IPS-NIHi7 (cell line): Measurements from ENCODE around the gene HOXA5.

ENCODE experiments used
- DNase-seq: peaks from one replicate; pipeline ENCODE4 v3.0.0; 2012; ENCODE audit warnings: mixed read lengths; ENCODE audit errors: extremely low spot score

The HOXA5 gene

GRCh38 chr7:27160145-27160545 is 16.7 kb upstream of the HOXA5 start:
- no peak for DNase-seq

GRCh38 chr7:27159266-27160144 is 16.0 kb upstream of the HOXA5 start:
- DNase-seq = no peak

DNA sequence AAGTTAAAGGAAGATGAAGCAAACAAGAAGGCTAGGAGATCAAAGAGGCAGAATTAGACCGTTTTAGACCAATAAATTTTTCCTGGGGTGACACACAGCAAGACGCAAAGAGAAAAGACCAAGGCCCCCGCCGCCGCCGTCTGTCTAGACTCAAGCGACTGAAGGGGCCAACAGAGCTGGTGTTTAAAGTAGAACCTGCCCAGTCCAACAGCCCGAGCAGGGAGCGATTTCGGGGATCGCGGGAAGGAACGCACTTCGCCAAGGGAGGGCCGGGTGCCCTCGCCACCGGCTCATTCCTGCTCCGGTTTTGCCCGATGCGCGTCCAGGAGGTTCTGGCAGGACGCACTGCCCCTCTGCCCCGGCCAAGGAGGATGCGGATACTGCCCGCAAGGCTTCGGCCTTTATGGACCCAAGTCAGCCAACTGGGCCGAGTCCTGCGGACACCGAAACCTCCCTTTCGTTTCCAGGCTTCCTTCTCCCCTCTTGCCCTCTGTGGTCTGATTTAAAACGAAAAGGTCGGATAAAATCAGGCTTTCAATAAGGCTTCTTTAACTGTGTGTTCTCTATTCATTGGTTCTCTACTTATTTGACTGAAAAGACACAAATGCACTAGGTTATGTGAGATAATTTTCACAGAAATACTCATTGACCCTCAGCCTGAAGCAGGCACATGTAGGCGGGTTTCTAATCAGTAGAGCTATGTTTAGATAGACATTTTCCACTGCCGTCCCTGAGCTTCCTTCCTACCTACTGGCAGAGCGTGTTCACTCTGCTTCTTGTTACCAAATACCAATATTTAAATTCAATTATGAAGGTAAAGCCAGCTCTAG is 15.2 kb upstream of the HOXA5 start:
- no peak for DNase-seq

- no peak for DNase-seq
These were observed 14.4 kb upstream of the HOXA5 start for GRCh38 chr7:27157702-27158431.

DNA sequence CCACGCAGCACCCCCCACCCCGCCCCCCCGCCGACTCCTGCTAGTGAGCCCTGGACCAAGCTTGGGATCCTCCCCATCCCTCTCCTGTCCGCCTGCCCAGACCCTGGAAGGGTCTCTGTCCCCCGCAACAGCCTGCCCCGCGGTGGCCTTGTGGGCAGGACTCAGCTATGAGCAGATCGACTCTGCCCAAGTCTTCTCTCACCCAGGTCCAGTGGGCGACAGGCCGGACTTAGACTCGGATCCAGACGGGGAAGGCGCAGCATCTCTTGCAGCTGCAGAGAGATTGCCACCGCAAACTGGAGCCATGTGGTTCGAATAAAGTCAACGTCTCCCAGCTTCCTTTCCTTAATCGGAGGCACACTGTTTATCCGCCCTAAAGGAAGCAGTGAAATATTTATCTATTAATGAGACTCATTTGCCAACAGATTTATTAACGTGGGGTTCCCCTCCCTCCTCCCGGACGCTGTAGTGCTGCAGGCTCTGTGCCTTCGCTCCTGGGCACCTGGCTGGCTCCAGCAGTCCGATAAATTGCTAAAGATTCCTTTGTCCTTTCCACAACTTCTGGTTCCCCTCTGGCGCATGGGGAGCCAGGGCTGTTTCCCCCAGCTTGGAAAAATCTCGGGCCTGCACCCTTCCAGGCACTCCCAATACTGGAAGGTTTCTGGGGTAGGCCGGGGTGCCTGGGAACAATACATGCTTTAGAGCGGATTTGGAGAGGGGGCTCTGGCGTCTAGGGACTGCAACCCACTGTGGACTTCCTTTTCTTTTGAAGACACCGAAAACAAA is 13.6 kb upstream of the HOXA5 start:
- no peak for DNase-seq

DNA sequence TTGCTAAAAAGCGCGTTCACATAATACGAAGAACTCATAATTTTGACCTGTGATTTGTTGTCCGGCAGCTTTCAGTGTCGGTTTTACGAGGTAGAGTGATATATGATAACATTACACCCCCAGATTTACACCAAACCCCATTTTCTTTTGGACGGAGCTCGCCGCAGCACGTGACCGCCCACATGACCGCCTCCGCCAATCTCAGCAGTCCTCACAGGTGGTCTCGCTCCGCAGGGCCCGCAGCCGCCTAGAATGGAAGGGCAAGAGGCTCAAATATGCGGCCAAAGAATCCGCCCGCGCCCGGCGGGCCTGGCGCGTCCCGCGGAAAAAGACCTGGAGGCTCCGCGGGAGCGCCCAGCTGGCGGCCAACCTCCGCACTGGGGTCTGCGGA is 13.0 kb upstream of the HOXA5 start, which contains the start of gene HOXA7:
Gene HOXA7, minus strand, starts transcription at position 168 of the 391 bp plus-strand sequence. Its CDS starts 130 bp downstream, at position 38.
- peak; percentile 62 for DNase-seq

DNA sequence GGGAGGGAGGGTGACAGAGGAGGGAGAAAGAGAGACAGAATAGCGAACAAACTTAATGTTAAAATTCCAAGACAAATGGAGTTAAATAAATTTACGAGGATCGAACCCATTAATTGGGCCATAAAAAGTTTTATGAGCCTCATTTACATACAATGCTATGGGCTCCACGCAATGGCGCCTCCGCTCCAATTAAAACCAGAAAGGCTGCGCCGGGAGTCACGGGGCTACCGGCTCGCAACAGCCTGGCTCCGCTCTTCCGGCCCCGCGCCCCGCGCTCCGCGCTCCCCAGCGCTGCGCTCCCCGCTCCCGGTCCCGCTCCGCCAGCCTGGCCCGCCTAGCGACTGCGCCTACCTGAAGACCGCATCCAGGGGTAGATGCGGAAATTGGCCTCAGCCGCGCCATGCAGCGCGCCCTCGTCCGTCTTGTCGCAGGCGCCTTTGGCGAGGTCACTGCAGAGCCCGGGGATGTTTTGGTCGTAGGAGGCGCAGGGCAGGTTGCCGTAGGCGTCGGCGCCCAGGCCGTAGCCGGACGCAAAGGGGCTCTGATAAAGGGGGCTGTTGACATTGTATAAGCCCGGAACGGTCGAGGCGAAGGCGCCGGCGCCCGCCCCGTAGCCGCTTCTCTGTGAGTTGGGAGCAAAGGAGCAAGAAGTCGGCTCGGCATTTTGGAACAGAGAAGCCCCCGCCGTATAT is 12.5 kb upstream of the HOXA5 start:
- DNase-seq = no peak

- no peak for DNase-seq
These were observed 11.7 kb upstream of the HOXA5 start for GRCh38 chr7:27154901-27155815.

- no peak for DNase-seq
These were observed 10.9 kb upstream of the HOXA5 start for GRCh38 chr7:27154369-27154768.

DNA sequence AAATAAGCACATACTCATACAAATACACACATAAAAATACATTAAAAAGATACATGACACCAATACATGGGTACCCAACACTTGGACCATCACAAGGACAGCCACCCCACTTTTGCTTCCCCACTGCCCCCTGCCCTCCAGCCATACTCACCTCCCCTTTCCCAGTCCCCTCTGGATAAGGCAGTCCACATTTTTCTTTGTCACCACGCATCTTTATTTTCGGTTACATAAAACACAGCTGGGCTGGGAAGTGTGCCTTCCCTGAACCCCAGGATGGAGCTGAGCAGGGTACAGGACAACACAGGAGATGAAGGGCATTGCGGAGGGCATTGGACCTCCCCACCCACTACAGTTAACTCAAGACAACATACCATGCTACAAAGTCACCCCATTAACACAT is 10.0 kb upstream of the HOXA5 start:
- DNase-seq = no peak

- DNase-seq = no peak
These were observed 9.4 kb upstream of the HOXA5 start for GRCh38 chr7:27152816-27153442.

DNA sequence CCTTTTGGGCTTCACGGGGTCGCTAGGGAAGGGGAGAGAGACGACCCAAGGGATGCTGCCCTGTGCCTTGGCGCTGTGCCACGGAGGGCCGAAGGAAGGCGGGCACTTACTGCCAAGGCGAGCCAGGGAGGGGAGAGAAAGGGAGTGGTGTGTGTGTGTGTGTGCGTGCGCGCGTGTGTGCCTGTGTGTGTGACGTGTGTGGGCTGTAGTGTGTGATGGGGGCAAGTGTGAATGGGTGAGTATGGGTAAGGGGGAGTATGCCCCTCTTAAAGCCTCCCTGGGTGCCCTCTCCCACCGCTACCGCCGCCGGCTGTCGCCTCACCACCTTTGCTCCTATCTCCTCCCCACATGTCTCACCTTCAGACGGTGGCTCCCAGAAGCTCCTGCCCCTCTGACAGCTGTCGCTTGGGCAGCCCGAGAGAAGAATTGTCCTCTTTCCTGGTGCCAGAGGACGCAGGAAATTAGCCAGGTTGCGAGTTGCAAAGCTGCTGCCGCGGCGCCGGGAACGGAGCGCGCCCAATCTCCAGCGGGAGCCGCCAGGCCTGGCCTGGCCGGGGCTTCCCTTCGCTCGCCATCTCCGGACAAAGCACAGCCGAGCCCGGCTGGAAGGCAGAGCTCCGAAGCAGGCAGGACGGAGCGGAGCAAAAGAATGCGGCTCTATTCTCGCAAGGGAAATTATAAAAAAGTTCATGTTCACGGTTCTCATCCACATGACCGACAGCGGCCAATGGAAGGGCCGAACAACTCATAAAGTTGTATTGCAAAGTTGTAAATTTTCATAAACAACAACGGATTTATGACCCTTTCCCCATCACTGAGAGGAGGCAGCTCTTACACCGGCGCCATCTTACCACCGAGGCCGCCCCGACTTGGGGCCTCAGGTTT is 8.7 kb upstream of the HOXA5 start, which contains the start of gene HOXA3:
Gene HOXA3, minus strand, starts transcription at position 653 of the 885 bp plus-strand sequence. CDS start 41,943 bp downstream, outside the sequence.
- DNase-seq = no peak

DNA sequence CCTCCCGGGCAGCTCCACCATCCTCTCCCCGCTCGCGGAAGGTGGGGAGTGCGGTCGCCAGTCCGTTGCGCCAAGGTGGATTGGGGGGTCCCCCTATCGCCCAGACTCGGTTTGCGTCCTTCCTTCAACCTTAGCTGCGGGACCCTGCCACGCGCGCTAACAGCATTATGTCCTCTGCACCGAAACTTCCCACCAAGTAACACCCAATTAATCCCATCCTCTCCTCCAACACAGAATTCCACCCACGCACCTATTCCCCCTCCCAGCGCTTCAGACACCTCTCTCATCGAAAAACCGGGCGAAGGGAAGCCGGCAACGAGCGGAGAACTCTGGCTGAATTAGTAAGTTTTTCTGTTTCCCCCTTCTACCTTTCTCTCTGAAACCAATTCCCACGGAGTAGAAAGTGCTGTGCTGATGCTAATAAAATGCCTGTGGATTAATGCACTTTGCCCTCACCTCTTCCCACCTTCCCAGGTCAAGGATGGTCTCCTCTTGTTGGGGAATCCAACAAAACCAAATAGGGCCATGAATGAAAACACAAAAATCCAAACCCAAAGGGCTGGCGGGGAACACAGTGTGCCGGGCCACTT is 8.0 kb upstream of the HOXA5 start:
- DNase-seq = peak; percentile 3

GRCh38 chr7:27150568-27151340 is 7.3 kb upstream of the HOXA5 start:
- DNase-seq = peak; percentile 81

DNA sequence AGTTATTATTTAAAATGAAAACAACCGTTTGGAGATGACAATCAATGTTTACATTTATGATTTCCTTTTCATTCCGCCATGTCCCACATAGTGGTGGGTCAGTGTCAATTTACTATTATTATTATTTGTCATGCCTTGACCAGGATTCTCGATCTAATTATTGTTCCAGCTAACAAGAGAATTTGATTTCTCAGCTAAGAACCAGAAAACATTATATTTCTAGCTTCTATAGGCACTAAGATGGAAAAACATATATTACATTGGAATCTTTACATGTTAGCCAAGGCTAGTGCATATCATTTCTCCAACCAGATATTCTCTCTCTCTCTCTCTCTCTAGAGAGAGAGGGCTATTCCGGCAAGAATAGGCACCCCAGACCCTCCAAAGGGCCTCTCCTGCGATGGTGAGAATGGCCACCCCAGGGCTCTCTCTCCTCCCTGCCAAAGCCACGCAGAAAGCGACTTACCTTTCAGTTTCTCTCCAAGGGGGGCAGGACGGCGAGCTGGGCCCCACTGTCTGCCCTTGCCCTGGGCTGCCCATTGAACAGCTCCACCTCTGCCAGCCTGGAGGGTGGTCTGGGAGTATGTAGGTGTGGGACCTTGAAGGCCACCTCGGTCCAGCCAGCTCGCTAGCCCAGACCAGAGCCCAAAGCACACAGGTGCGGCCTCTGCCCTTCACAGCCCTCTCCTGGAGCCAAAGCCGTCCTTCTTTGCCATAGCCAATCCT is 6.5 kb upstream of the HOXA5 start:
- DNase-seq = no peak
